HepG2 (cell line): ENCODE data around the gene ATAD3C. TPM values are rescaled to one million over a fixed set of nuclear protein-coding genes. Genes with fewer than 3 reads are reported as not detected.

Source experiments
- AKNA ChIP-seq: sonication (generic); formaldehyde crosslinking; IDR thresholded peaks from 2 replicates; pipeline ENCODE4 v1.4.0; 2020; ENCODE audit warnings: missing genetic modification reagents, borderline replicate concordance
- ETV5 ChIP-seq: IDR thresholded peaks from 2 replicates; pipeline ENCODE4 v1.6.1; 2018; ENCODE audit warnings: missing biosample characterization, missing genetic modification reagents, inconsistent platforms, borderline replicate concordance
- HMGXB3 ChIP-seq: sonication (generic); formaldehyde crosslinking; IDR thresholded peaks from 2 replicates; pipeline ENCODE4 v1.4.0; 2020; ENCODE audit warnings: missing genetic modification reagents, borderline replicate concordance
- MAFK ChIP-seq, 2 experiments: IDR thresholded peaks in 1 of 2; conservative IDR thresholded peaks in 1 of 2; 2 replicates each; pipeline ENCODE4 v1.6.1; 2011; ENCODE audit warnings: improper control_type of control experiment in 2 of 2, low read length in 2 of 2
- PTBP1 ChIP-seq: fragments of 200-400 bp; formaldehyde crosslinking; IDR thresholded peaks from 2 replicates; pipeline ENCODE4 v1.6.1; 2018; ENCODE audit warnings: low read length, low read depth; ENCODE audit not compliant: poor library complexity, severe bottlenecking
- SKI ChIP-seq: fragments of 450-650 bp; IDR thresholded peaks from one replicate; pipeline ENCODE4 v1.6.1; 2018; ENCODE audit warnings: mild to moderate bottlenecking; ENCODE audit not compliant: partially characterized antibody
- SNAPC4 ChIP-seq: sonication (generic); formaldehyde crosslinking; IDR thresholded peaks from 2 replicates; pipeline ENCODE4 v1.4.0; 2020; ENCODE audit warnings: mild to moderate bottlenecking, missing genetic modification reagents
- ZBTB39 ChIP-seq: sonication (generic); formaldehyde crosslinking; IDR thresholded peaks from 2 replicates; pipeline ENCODE4 v1.5.0; 2020; ENCODE audit warnings: missing genetic modification reagents
- ZFX ChIP-seq: sonication (generic); formaldehyde crosslinking; IDR thresholded peaks from 2 replicates; pipeline ENCODE4 v1.4.0; 2020; ENCODE audit warnings: mild to moderate bottlenecking, low read depth, missing genetic modification reagents, moderate library complexity
- ZNF674 ChIP-seq: sonication (generic); formaldehyde crosslinking; IDR thresholded peaks from 2 replicates; pipeline ENCODE4 v1.5.0; 2020; ENCODE audit warnings: low read depth, mild to moderate bottlenecking, missing genetic modification reagents
- polyA plus RNA-seq, 8 experiments: library from polyadenylated mRNA; depleted of rRNA in 3 of 8; stranded (reverse) in 7 of 8; unstranded in 1 of 8; fragments of >200 nt; fragmentation: Illumina TruSeq in 4 of 8; extraction: Trizol in 4 of 8; gene quantifications; 2 replicates each; pipeline versions ENCODE4 v1.2.1 to v1.2.3, GENCODE V29; 2011 to 2016; ENCODE audit warnings: low read depth in 4 of 8, missing spikeins in 1 of 8, mixed read lengths in 1 of 8; ENCODE audit not compliant: insufficient read depth in 1 of 8
- total RNA-seq, 5 experiments: library from RNA; depleted of rRNA; stranded (reverse); fragments of >200 nt; fragmentation: Illumina TruSeq; extraction: Trizol; gene quantifications; 2 replicates each; pipeline ENCODE4 v1.2.3, GENCODE V29; 2016; ENCODE audit warnings: low read depth in 1 of 5

ATAD3C gene
- total and polyA plus RNA-seq, 2 of the 13 experiments (the other 11 are each of a cell fraction or from before 2014, with no cell fraction given), result 2.4 to 3.2 TPM

- TF ChIP-seq AKNA (CRISPR knock-in tag) (no peak), ZNF674 (CRISPR knock-in tag) (no peak), HMGXB3 (CRISPR knock-in tag) (peak; percentile 19; the same call in 1 of the 2 replicates), SKI (no peak), PTBP1 (no peak), SNAPC4 (CRISPR knock-in tag) (no peak), ZBTB39 (CRISPR knock-in tag) (no peak), MAFK (conservative IDR thresholded peaks at IDR 0.05 in 1 of 2, IDR thresholded peaks at IDR 0.05 in 1 of 2; ENCODE audit: low read length in 2 of 2) (no peak), ETV5 (CRISPR knock-in tag) (peak; percentile 4; the same call in 1 of the 2 replicates), ZFX (CRISPR knock-in tag) (peak; percentile 93)
These were observed 28.2 kb upstream of the ATAD3C start, which contains the start of gene ANKRD65 (continued) for GRCh38 chr1:1421147-1421906.
